Cardiac muscle cell (in vitro differentiated cells and primary cell): ENCODE results near the gene MACROD1. TPM values are rescaled to one million over a fixed set of nuclear protein-coding genes. Genes with fewer than 3 reads are reported as not detected.

Experiments used
- DNase-seq, 2 donors: peaks; one replicate each; pipeline versions ENCODE4 v3.0.0 to v3.0.0-alpha.2; 2010 to 2017; ENCODE audit warnings: low read depth in 1 of 2, low spot score in 1 of 2
- H3K27ac ChIP-seq: fragments of 200-600 bp; sonication (generic); 2 replicates; pipeline ENCODE4 v1.5.1; 2016
- H3K27me3 ChIP-seq: fragments of 200-600 bp; sonication (generic); 2 replicates; pipeline ENCODE4 v1.6.0; 2016; ENCODE audit warnings: control low read depth
- H3K36me3 ChIP-seq: fragments of 200-600 bp; sonication (generic); 2 replicates; pipeline ENCODE4 v1.5.1; 2016; ENCODE audit warnings: control low read depth
- H3K4me1 ChIP-seq: fragments of 200-600 bp; sonication (generic); 2 replicates; pipeline ENCODE4 v1.8.1; 2017; ENCODE audit warnings: low read depth, mild to moderate bottlenecking, mixed run types
- H3K4me3 ChIP-seq: fragments of 200-600 bp; sonication (generic); 2 replicates; pipeline ENCODE4 v1.5.1; 2016; ENCODE audit warnings: mild to moderate bottlenecking
- H3K9me3 ChIP-seq: fragments of 200-600 bp; sonication (generic); 2 replicates; pipeline ENCODE4 v1.5.1; 2017; ENCODE audit warnings: low read depth, mild to moderate bottlenecking, control low read depth
- polyA plus RNA-seq: library from polyadenylated mRNA; unstranded; fragments of >200 nt; fragmentation: Nextera tagmentation; extraction: Ambion mirVana; gene quantifications from 2 replicates; pipeline ENCODE4 v1.2.1, GENCODE V29; 2016
- total RNA-seq: library from RNA; depleted of rRNA; stranded (reverse); fragments of >200 nt; gene quantifications from 2 replicates; pipeline ENCODE4 v1.2.3, GENCODE V29; 2016
- TF ChIP-seq, protein P1 (sequence below): IDR thresholded peaks from 2 replicates; pipeline ENCODE4 v1.5.1; 2012; ENCODE audit warnings: low read depth, mild to moderate bottlenecking, low read length

The MACROD1 gene
- total and polyA plus RNA-seq, 2 experiments from 2014 or later = 134 to 156 TPM

DNA sequence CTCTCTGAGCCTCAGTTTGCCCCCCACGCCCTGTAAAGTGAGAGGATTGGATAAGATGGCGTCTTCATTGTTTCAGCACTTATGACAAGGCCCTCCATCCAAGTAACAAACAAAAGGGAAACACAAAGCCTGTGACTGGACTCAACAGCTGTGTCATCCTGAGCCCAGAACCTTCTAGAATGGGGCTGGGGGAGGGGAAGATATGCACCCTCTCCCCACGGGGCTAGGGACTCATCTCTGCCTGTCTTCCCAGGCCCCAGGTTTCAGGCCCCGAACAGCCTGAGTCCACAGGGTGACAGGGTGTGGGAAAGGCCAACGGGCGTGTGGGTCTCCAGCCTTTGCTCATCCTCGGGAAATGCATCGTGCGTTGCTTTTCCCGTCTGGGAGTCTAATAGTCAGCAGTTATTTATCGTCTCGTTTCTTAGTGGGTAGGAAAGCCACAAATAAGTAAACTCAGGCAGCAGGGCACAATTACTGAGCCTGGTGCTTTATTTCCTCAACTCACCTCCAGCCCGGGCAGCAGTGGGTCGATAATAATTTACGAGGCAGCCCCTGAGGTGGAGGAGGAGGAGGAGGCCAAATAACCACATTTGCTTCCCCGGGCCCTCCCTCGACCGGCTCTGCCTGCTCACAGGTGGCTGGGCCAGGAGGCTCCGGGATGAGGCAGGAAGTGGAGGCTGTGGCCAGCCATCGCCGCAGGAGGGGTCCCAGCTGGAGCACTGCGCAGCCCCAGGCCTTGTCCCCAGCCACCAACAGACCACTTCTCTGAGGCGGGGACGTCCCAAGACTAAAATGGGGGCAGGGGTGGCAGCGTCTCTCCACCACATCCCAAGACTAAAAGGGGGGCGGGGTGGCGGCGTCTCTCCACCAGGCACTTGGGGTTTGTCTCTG, 75.8 kb downstream of the MACROD1 start:
- peaks cover 5% of the 10 kb centered on the region for H3K4me1 ChIP-seq
- H3K27me3 ChIP-seq = no peaks in the 10 kb centered on the region
- no peak for DNase-seq
- no peak overlapping the region for H3K4me3 ChIP-seq
- TF ChIP-seq, protein P1, sequence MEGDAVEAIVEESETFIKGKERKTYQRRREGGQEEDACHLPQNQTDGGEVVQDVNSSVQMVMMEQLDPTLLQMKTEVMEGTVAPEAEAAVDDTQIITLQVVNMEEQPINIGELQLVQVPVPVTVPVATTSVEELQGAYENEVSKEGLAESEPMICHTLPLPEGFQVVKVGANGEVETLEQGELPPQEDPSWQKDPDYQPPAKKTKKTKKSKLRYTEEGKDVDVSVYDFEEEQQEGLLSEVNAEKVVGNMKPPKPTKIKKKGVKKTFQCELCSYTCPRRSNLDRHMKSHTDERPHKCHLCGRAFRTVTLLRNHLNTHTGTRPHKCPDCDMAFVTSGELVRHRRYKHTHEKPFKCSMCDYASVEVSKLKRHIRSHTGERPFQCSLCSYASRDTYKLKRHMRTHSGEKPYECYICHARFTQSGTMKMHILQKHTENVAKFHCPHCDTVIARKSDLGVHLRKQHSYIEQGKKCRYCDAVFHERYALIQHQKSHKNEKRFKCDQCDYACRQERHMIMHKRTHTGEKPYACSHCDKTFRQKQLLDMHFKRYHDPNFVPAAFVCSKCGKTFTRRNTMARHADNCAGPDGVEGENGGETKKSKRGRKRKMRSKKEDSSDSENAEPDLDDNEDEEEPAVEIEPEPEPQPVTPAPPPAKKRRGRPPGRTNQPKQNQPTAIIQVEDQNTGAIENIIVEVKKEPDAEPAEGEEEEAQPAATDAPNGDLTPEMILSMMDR = no peak
- no peak overlapping the region for H3K27ac ChIP-seq
- no peaks in the 10 kb centered on the region for H3K9me3 ChIP-seq
- H3K36me3 ChIP-seq = no peaks in the 10 kb centered on the region

DNA sequence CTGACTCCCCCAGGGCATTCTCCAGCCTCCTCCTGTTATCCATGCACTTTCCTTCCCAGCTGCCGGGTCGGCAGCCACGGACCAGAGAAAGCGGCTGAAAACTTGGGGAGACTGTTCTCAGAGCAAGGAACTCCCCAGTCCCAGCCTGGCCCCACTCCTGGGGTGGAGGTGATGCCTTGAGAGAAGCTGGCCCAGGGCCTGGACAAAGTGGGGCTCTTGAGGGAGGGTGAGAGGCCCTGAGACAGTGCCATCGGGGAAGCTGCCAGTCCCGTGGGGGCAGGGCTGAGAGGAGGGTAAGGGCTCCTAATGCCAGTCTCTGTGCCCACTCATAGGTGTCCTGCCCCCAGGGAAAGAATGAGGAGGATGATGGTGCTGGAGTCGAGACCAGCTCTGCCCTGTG, 76.4 kb downstream of the MACROD1 start:
- Histone ChIP-seq H3K9me3 (no peaks in the 10 kb centered on the region), H3K4me3 (no peak overlapping the region), H3K36me3 (no peaks in the 10 kb centered on the region), H3K4me1 (no peaks in the 10 kb centered on the region), H3K27me3 (no peaks in the 10 kb centered on the region), H3K27ac (no peak overlapping the region)
- no peak for DNase-seq
- TF ChIP-seq, protein P1 = no peak

DNA sequence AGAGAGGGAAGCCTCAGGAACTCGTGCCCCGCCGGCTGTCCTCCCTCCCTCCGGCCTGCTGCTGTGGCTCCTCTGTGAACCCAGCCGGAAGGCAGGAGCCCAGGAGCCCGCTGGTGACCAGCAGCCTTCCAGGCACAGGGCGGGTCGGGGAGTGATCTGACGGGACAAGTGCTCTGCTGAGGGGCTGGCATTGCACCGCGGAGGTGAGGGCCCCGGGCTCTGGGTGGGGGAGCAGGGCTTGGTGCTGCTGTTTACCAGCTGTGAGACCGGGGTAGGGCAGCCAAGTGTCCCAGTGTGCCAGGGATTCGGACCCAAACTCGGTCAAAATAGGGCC, 76.9 kb downstream of the MACROD1 start:
- TF ChIP-seq, protein P1 = no peak
- H3K36me3 ChIP-seq = no peaks in the 10 kb centered on the region
- no peaks in the 10 kb centered on the region for H3K9me3 ChIP-seq
- H3K27me3 ChIP-seq = no peaks in the 10 kb centered on the region
- DNase-seq = no peak
- H3K4me1 ChIP-seq = no peaks in the 10 kb centered on the region
- no peak overlapping the region for H3K27ac ChIP-seq
- no peak overlapping the region for H3K4me3 ChIP-seq

DNA sequence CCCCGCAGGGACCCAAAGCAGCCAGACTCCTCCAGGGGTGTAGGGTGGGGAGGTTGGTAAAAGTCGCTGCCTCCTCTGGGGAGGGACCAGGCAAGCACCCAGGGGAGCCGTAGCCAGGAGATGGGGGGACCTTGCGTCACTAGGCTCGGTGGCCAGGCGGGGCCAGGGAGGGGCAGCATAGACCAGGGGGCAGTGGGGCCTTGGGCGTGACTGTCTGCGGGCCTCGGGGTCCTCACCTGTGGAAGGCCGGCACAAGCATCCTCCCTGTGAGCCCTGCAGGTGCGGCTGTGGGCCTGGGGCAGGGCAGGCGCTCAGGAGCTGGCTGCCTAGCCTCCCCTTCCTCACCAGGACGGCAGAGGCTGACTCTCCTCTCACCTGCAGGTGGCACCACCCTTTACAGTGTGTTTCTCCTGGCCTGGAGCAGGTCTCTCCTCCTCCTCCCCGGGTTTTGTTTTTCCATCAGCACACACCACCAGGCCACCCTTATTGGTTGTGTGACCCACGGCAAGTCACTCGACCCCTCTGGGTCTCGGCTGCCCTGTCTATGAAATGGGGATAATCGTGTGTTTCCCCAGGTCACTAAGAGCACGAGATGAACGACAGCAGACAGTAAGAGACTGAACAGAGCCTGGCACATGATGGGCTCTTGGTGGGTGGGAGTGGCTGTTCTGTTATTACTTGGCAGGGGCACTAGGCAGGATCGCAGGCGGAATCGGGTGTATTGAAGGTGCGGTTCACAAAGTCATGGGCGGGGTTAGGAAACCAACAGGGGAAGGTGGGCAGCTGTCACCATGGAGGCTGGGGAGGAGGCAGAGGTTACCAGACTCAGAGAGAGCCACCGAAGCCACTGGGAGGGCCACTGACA, 77.5 kb downstream of the MACROD1 start:
- H3K9me3 ChIP-seq = no peaks in the 10 kb centered on the region
- no peak overlapping the region for H3K4me3 ChIP-seq
- no peak overlapping the region for H3K27ac ChIP-seq
- H3K27me3 ChIP-seq = no peaks in the 10 kb centered on the region
- no peaks in the 10 kb centered on the region for H3K36me3 ChIP-seq
- TF ChIP-seq, protein P1 = peak; percentile 14
- peak in 1 of 2 donors; percentile 47 for DNase-seq
- no peaks in the 10 kb centered on the region for H3K4me1 ChIP-seq

DNA sequence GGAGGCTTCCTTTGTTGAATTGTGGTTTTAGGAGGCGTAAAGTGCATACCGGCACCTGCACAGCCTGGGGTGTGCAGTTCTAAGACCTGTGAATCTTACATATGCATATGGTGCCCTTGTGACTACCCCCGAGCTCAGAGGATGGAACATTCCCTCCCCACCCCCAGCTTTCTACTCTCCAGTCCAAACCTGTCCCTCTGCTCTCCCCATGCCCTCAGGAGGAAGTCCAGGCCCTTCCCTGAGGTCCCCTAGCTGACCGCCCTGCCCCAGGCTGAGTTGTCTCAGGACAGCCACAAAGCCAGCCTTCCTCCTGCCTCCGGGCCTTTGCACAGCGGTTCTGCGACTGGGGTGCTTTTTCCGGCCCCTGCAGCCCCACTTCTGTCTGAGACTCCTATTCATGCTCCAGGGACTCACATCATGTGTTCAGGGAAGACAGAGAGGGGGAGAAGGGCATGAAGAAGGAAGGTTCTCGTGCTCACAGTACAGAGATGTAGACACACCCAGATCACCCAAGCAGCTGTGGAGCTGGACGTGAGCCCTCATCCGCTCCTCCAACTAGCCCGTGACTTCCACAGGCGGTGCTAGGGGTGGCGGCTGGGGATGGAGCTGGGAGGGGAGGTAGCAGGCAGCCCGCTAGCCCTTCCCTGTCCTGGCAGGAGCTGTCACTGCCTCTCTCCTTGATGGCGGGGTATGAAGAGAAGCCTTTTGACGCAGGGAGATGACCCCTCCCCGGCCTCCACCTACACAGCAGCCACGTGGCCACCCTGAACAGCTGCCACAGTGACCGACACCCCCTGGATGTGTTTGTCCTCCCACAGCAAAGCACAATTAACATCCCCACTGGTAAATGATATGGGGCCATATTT, 79.4 kb downstream of the MACROD1 start:
- TF ChIP-seq, protein P1 = no peak
- no peak overlapping the region for H3K27ac ChIP-seq
- DNase-seq = peak in 1 of 2 donors; percentile 31
- H3K27me3 ChIP-seq = no peaks in the 10 kb centered on the region
- no peaks in the 10 kb centered on the region for H3K4me1 ChIP-seq
- H3K9me3 ChIP-seq = no peaks in the 10 kb centered on the region
- no peaks in the 10 kb centered on the region for H3K36me3 ChIP-seq
- H3K4me3 ChIP-seq = no peak overlapping the region
